Neural cell (in vitro differentiated cells): ENCODE data around the gene ATP5PD. TPM values are rescaled to one million over a fixed set of nuclear protein-coding genes. Genes with fewer than 3 reads are reported as not detected.
"Not testable (repeated sequence)": the region's sequence is repeated elsewhere in the genome, so short reads cannot be mapped to it uniquely, and the experiment has no call there.

Source experiments
- H2AFZ ChIP-seq: fragments of 200-600, 300-800 bp; sonication (generic), shearing (Covaris generic); 2 replicates; pipeline ENCODE4 v1.6.0; 2014; ENCODE audit warnings: low read depth, mild to moderate bottlenecking, antibody characterized with exemption, low read length, moderate library complexity
- H3F3A ChIP-seq: fragments of 200-600 bp; shearing (Covaris generic); 2 replicates; pipeline ENCODE4 v1.6.1; 2016; ENCODE audit warnings: mild to moderate bottlenecking, moderate library complexity, mixed read lengths, antibody characterized with exemption, low read length; ENCODE audit not compliant: insufficient read depth, poor library complexity, severe bottlenecking
- H3K27ac ChIP-seq: fragments of 200-600, 300-800 bp; sonication (generic), shearing (Covaris generic); 2 replicates; pipeline ENCODE4 v1.5.1; 2014; ENCODE audit warnings: mild to moderate bottlenecking, low read length, moderate library complexity
- H3K27me3 ChIP-seq: fragments of 300-800, 200-600 bp; sonication (generic), shearing (Covaris generic); 2 replicates; pipeline ENCODE4 v1.6.0; 2014; ENCODE audit warnings: mild to moderate bottlenecking, low read depth, low read length, moderate library complexity; ENCODE audit not compliant: insufficient read depth
- H3K36me3 ChIP-seq: fragments of 300-800, 200-600 bp; sonication (generic), shearing (Covaris generic); 2 replicates; pipeline ENCODE4 v1.5.1; 2014; ENCODE audit warnings: mild to moderate bottlenecking, antibody characterized with exemption, low read length, moderate library complexity; ENCODE audit not compliant: insufficient read depth
- H3K4me2 ChIP-seq: fragments of 300-800, 200-600 bp; sonication (generic), shearing (Covaris generic); 2 replicates; pipeline ENCODE4 v1.6.0; 2014; ENCODE audit warnings: mild to moderate bottlenecking, low read length
- H3K4me3 ChIP-seq: fragments of 300-800, 200-600 bp; sonication (generic), shearing (Covaris generic); 2 replicates; pipeline ENCODE4 v1.5.1; 2014; ENCODE audit warnings: mild to moderate bottlenecking, low read length, moderate library complexity
- H3K79me2 ChIP-seq: fragments of 200-600 bp; shearing (Covaris generic); replicated peaks from 2 replicates; pipeline ENCODE4 v1.6.0; 2014; ENCODE audit warnings: mild to moderate bottlenecking, low read length, moderate library complexity; ENCODE audit not compliant: insufficient read depth
- H3K9ac ChIP-seq: fragments of 300-800, 200-600 bp; sonication (generic), shearing (Covaris generic); 2 replicates; pipeline ENCODE4 v1.6.1; 2016; ENCODE audit warnings: mild to moderate bottlenecking, low read length, mixed read lengths
- H3K9me2 ChIP-seq: fragments of 200-600 bp; shearing (Covaris generic); 2 replicates; pipeline ENCODE4 v1.6.1; 2016; ENCODE audit warnings: mild to moderate bottlenecking, low read length, mixed read lengths; ENCODE audit not compliant: insufficient read depth
- H3K9me3 ChIP-seq: fragments of 200-600, 300-800 bp; sonication (generic), shearing (Covaris generic); 2 replicates; pipeline ENCODE4 v1.6.1; 2016; ENCODE audit warnings: mild to moderate bottlenecking, mixed run types, low read length, moderate library complexity, mixed read lengths
- H4K20me1 ChIP-seq: fragments of 200-600 bp; shearing (Covaris generic); 2 replicates; pipeline ENCODE4 v1.6.1; 2016; ENCODE audit warnings: mild to moderate bottlenecking, mixed run types; ENCODE audit not compliant: insufficient read depth
- EP300 ChIP-seq: fragments of 450-650 bp; conservative IDR thresholded peaks from 2 replicates; pipeline ENCODE4 v1.6.1; 2014; ENCODE audit warnings: antibody characterized with exemption, mild to moderate bottlenecking, moderate library complexity; ENCODE audit not compliant: poor library complexity, severe bottlenecking
- EZH2 ChIP-seq: fragments of 200-600, 300-800 bp; shearing (Covaris generic), sonication (generic); IDR thresholded peaks from 2 replicates; pipeline ENCODE4 v1.6.1; 2014; ENCODE audit warnings: antibody characterized with exemption, low read length, borderline replicate concordance, mild to moderate bottlenecking; ENCODE audit not compliant: insufficient read depth, poor library complexity, severe bottlenecking
- MXI1 ChIP-seq: fragments of 450-650 bp; conservative IDR thresholded peaks from 2 replicates; pipeline ENCODE4 v1.6.1; 2014; ENCODE audit warnings: antibody characterized with exemption, mild to moderate bottlenecking; ENCODE audit not compliant: poor library complexity, severe bottlenecking
- POLR2AphosphoS5 ChIP-seq: IDR thresholded peaks from 2 replicates; pipeline ENCODE4 v1.6.1; 2012
- RAD21 ChIP-seq: fragments of 450-650 bp; conservative IDR thresholded peaks from 2 replicates; pipeline ENCODE4 v1.6.1; 2014; ENCODE audit warnings: antibody characterized with exemption, mild to moderate bottlenecking, moderate library complexity
- SMC3 ChIP-seq: fragments of 450-650 bp; conservative IDR thresholded peaks from 2 replicates; pipeline ENCODE4 v1.6.1; 2014; ENCODE audit warnings: antibody characterized with exemption, mild to moderate bottlenecking, moderate library complexity; ENCODE audit not compliant: poor library complexity
- TAF1 ChIP-seq: IDR thresholded peaks from 2 replicates; pipeline ENCODE4 v1.6.1; 2012; ENCODE audit warnings: low read depth
- polyA plus RNA-seq: library from polyadenylated mRNA; depleted of rRNA; stranded (reverse); fragments of >200 nt; gene quantifications from 2 replicates; pipeline ENCODE4 v1.2.3, GENCODE V29; 2014
- TF ChIP-seq, protein P1 (sequence below): IDR thresholded peaks from 2 replicates; pipeline ENCODE4 v1.6.1; 2012; ENCODE audit warnings: borderline replicate concordance
- TF ChIP-seq, protein P2 (sequence below): fragments of 450-650 bp; IDR thresholded peaks from 2 replicates; pipeline ENCODE4 v1.5.1; 2014; ENCODE audit warnings: antibody characterized with exemption, mild to moderate bottlenecking, moderate library complexity; ENCODE audit not compliant: poor library complexity, severe bottlenecking

Gene ATP5PD
- polyA plus RNA-seq, 1 donor from 2014 or later = 517 TPM

DNA sequence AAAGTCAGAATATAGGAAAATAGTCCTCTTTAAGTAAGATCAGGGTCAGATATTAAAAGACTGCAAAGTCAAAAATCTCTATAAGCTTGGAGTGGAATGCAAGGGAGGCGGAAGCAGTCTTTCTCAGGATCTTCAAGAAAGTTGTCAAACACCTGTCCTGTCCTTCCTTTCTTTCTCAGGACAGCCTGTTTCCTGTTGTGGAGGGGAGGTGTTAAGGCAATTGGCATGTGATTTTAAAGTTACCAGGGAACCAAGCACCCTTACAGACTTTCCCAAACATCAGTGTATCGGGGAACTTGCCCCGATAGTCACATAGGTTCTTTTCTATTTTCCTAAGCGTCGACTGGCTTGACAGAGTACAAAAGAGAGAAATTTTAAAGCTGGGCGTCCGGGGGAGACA lies 2.1 kb downstream of the ATP5PD start:
- Histone ChIP-seq H4K20me1 (no peaks in the 10 kb centered on the region), H3K79me2 (peaks cover 13% of the 10 kb centered on the region), H3K27ac (no peak overlapping the region), H2AFZ (no peak overlapping the region), H3K9ac (no peak overlapping the region), H3K9me2 (no peaks in the 10 kb centered on the region), H3K4me2 (no peak overlapping the region), H3K27me3 (no peaks in the 10 kb centered on the region), H3F3A (no peaks in the 10 kb centered on the region), H3K9me3 (no peaks in the 10 kb centered on the region), H3K4me3 (no peak overlapping the region), H3K36me3 (peaks cover 5% of the 10 kb centered on the region)
- TF ChIP-seq, protein P1, sequence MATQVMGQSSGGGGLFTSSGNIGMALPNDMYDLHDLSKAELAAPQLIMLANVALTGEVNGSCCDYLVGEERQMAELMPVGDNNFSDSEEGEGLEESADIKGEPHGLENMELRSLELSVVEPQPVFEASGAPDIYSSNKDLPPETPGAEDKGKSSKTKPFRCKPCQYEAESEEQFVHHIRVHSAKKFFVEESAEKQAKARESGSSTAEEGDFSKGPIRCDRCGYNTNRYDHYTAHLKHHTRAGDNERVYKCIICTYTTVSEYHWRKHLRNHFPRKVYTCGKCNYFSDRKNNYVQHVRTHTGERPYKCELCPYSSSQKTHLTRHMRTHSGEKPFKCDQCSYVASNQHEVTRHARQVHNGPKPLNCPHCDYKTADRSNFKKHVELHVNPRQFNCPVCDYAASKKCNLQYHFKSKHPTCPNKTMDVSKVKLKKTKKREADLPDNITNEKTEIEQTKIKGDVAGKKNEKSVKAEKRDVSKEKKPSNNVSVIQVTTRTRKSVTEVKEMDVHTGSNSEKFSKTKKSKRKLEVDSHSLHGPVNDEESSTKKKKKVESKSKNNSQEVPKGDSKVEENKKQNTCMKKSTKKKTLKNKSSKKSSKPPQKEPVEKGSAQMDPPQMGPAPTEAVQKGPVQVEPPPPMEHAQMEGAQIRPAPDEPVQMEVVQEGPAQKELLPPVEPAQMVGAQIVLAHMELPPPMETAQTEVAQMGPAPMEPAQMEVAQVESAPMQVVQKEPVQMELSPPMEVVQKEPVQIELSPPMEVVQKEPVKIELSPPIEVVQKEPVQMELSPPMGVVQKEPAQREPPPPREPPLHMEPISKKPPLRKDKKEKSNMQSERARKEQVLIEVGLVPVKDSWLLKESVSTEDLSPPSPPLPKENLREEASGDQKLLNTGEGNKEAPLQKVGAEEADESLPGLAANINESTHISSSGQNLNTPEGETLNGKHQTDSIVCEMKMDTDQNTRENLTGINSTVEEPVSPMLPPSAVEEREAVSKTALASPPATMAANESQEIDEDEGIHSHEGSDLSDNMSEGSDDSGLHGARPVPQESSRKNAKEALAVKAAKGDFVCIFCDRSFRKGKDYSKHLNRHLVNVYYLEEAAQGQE = no peak
- TF ChIP-seq EZH2 = no peak
- no peak for TF ChIP-seq RAD21
- no peak for TF ChIP-seq TAF1
- no peak for TF ChIP-seq POLR2AphosphoS5
- TF ChIP-seq EP300 = no peak
- no peak for TF ChIP-seq MXI1
- TF ChIP-seq SMC3 = no peak
- TF ChIP-seq, protein P2, sequence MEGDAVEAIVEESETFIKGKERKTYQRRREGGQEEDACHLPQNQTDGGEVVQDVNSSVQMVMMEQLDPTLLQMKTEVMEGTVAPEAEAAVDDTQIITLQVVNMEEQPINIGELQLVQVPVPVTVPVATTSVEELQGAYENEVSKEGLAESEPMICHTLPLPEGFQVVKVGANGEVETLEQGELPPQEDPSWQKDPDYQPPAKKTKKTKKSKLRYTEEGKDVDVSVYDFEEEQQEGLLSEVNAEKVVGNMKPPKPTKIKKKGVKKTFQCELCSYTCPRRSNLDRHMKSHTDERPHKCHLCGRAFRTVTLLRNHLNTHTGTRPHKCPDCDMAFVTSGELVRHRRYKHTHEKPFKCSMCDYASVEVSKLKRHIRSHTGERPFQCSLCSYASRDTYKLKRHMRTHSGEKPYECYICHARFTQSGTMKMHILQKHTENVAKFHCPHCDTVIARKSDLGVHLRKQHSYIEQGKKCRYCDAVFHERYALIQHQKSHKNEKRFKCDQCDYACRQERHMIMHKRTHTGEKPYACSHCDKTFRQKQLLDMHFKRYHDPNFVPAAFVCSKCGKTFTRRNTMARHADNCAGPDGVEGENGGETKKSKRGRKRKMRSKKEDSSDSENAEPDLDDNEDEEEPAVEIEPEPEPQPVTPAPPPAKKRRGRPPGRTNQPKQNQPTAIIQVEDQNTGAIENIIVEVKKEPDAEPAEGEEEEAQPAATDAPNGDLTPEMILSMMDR = no peak

DNA sequence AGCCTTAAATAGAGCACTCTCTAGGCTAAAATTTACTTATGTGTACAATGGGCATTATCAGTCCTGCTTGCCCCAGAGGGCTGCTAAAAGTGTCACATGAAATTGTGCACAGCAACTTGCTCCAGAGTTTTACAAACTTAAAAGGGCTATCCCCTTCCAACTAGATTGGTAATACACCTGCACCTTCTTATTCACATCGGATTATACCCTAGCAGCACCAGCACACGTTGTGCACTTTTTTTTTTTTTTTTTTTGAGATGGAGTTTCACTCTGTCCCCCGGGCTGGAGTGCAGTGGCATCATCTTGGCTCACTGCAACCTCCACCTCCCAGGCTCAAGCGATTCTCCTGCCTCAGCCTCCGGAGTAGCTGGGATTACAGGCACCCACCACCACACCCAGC lies 3.0 kb downstream of the ATP5PD start:
- H3K9me3 ChIP-seq, H3K4me3 ChIP-seq, H3K4me2 ChIP-seq, H3K9me2 ChIP-seq, H3K27ac ChIP-seq, H3F3A ChIP-seq, H2AFZ ChIP-seq, H3K36me3 ChIP-seq, H3K9ac ChIP-seq, H4K20me1 ChIP-seq, H3K27me3 ChIP-seq: not testable (repeated sequence)
- H3K79me2 ChIP-seq = peaks cover 11% of the 10 kb centered on the region

DNA sequence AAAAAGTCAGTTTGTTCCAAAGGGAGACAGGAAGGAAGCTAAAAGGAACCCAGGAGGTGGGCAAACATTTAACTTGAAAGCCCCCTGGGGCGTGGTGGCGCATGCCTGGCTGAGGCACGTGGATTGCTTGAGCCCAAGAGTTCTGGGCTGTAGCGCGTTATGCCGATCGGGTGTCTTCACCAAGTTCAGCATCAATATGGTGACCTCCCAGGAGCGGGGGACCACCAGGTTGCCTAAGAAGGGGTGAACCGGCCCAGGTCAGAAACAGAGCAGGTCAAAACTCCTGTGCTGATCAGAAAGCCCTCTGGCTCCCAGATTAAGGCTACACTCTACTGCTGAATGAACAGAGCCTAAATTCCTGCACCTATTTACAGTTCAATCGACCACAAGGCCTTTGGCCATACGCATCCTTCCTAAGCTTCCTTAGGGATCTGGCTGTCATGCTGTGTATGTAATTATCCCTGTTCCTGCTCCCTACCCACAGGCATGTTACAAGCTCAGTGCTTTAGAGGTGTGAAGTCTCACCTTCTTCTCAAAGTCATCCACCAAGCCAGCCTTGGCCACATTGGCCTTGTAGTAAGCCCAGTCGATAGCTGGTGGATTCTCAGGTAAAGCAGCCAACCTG lies 5.0 kb downstream of the ATP5PD start:
- Histone ChIP-seq H2AFZ (no peak overlapping the region), H3K4me3 (no peak overlapping the region), H3K9me2 (no peaks in the 10 kb centered on the region), H3K27ac (no peak overlapping the region), H3K4me2 (no peak overlapping the region), H3K9ac (no peak overlapping the region), H3K36me3 (peaks cover 6% of the 10 kb centered on the region), H3K27me3 (no peaks in the 10 kb centered on the region), H3K9me3 (no peaks in the 10 kb centered on the region), H3K79me2 (no peaks in the 10 kb centered on the region), H3F3A (no peaks in the 10 kb centered on the region), H4K20me1 (no peaks in the 10 kb centered on the region)
- TF ChIP-seq MXI1 (no peak), EP300 (no peak), EZH2 (no peak), SMC3 (no peak), RAD21 (no peak), TAF1 (no peak), POLR2AphosphoS5 (no peak)
- TF ChIP-seq, protein P2 = no peak
- TF ChIP-seq, protein P1 = no peak
